HG03378 (cell line): ENCODE results near the gene KCNT1.

Source experiments
- ATAC-seq: cut with Tn5 transposase; IDR thresholded peaks from one replicate; pipeline ENCODE4 v1.9.1; 2021; ENCODE audit warnings: mild to moderate bottlenecking, moderate library complexity; ENCODE audit not compliant: unreplicated experiment

The KCNT1 gene

DNA sequence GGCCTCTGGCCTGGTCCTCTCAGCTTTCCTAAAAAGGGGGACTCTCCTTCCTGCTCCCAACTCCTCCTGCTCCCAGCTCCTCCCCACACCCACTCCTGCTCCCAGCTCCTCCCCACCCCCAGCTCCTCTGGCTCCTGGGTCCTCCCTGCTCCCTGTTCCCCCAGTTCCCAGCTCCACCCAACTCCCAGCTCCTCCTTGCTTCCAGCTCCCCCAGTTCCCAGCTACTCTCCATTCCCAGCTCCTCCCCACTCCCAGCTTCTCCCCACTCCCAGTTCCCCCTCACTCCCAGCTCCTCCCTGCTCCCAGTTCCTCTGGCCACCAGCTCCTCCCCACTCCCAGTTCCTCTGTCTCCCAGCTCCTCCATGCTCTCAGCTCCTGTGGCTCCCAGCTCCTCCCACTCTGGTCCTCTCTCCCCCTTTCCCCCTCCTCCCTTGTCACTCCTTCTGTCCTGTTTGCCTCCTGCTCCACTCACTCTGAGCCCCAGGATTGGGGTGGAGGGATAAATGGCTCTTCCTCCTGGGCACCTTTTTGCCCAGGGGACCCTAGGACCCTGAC is 75.7 kb downstream of the KCNT1 start:
- ATAC-seq, result no peak

- no peak for ATAC-seq
Observed at GRCh38 chr9:135778421-135778820, 76.4 kb downstream of the KCNT1 start.

DNA sequence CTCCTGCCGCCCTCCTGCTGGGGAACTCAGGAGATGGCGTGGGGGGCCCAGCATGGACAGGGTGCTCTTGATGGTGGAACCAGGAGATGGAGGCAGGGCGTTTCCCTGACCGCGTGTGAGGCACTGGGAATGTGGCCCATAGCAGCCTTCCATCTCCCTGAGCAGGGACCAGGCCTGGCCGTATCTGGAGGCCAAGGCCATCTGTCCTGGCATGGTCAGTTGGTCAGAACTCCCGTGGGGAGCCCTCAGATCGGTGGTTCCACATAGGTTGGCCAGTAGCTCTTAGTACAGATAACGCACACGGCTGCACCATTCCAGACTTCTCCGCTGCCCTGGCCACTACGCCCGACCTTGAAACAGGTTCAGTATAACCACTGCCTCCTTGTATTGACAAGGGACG is 77.6 kb downstream of the KCNT1 start:
- no peak for ATAC-seq

- no peak for ATAC-seq
Observed at GRCh38 chr9:135780086-135780485, 78.1 kb downstream of the KCNT1 start.

DNA sequence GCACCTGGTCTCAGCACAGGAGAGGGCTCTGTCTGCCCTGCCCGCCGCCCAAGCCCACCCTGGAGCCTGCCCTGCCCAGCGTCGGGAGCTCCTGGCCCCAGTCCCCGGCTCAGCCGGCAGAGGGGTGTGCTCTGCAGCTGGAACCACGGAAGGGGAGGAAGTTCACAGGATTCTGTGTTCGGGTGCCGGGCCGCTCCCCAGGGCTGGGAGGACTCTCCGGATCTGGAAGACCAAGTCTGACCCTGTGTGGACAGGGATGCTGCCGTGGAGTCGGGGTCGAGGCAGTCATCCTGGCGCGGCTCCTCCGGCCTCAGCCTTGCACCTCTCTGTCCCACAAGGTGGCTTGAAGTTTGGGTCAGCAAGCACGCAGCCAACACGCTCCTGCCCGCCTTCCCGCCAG is 78.6 kb downstream of the KCNT1 start:
- ATAC-seq, result no peak

DNA sequence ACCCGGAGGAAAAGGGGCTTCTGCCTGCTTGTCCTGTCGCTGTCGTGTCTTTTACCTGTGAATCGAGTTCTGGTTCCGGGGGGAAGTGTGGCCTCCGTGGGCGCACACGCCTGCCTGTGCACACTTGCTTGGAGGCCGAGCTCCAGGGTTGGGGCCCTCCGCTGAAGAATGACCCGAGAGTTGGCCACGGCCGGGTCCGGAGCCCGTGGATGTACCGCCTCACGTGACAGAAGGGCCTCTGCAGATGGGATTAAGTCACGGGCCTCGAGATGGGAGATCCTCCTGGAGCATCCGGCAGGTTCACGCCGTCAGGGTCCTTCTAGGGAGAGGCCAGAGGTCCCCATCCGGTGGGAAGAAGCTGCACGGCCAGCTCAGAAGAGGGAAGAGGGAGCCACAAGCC is 81.0 kb downstream of the KCNT1 start:
- no peak for ATAC-seq

- no peak for ATAC-seq
Observed at GRCh38 chr9:135783540-135784245, 81.7 kb downstream of the KCNT1 start.

DNA sequence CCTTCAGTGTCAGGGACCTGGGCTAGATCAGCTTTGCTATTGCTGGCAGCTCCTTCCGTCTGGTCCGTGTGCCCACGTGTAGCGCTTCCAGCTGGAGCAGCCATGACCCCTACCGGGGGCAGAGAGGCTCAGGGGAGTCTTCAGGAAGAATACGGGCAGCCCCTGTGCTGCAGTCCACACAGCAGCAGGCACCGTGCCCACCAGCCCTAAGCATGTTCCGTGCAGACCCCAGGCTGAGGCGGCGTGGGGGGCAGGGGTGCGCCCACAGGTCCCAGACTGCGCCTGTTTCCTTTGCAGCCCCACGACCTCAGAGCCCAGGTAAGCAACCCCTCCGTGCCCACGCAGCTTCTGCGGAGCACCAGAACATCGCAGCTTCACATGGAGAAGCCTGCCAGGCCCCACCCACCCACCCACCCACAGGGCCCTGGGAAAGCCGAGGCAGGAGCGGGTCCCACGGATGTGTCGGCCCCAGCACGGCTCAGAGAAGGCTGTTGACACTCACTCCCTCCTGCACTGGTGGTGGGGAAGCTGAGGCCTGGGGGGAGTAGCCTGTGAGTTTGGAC is 83.1 kb downstream of the KCNT1 start:
- ATAC-seq, result no peak

GRCh38 chr9:135786146-135786690 is 84.2 kb downstream of the KCNT1 start:
- no peak for ATAC-seq

DNA sequence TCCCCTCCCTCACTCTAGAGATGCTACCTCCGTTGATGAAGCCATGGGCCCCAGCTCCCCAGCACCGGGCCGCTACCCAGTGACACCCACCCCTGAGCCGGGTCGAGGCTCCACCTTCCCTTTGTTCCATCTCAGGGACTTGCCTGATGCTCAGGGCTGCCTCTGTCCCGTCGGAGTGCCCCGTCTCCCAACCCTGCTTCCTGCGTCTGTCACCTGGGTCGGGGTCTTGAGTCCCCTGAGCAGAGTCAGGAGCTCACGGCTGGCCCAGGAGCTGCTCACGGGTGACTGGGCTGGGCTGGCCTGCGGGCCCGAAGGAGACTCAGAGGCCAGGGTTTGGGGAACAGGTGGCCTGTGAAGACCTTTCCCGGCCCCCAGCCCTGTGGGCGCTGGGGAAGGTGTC is 85.3 kb downstream of the KCNT1 start:
- no peak for ATAC-seq

- ATAC-seq, result no peak
Observed at GRCh38 chr9:135787776-135788575, 86.0 kb downstream of the KCNT1 start.

GRCh38 chr9:135788576-135789300 is 86.8 kb downstream of the KCNT1 start:
- ATAC-seq, result no peak

DNA sequence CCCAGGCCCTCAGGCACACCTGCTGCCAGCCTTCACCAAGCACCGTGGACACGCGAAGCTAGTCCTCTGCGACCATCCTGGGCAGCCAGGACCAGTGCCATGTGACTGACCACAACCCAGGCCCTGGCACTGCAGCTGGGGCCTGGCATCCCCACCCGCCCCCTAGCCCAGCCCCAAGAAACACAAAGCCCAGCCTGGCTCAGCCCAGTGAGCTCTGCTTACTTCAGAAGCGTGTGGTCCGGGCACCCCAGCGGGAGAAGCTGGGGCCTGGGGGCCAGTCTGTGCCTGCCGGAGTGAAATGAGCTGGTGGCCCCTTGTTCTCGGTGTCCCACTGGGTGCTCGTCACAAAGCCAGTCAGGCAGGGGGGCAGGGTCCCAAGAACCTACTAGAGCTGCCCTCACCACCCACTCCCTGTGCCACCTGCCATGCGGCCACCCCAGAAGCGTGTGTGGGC is 87.9 kb downstream of the KCNT1 start:
- no peak for ATAC-seq

DNA sequence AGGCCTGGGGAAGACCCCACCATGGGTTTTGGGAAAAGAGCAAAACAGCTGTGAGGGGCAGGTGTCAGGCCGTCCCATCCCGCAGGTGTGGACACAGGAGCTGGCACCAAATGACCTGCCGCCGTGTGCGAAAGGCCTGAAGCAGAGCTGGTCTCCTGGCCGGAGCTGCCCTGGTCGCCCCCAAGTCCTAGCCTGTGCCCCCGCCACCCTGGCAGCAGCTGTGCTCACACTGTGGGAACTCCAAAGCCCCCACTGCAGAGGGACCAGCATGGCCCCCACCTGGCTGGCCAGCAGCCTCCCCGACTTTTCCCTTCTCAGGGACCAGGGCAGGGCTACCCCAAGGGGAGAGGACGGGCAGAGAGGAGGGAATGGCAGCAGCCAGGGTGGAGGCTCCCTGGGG is 88.4 kb downstream of the KCNT1 start:
- no peak for ATAC-seq

DNA sequence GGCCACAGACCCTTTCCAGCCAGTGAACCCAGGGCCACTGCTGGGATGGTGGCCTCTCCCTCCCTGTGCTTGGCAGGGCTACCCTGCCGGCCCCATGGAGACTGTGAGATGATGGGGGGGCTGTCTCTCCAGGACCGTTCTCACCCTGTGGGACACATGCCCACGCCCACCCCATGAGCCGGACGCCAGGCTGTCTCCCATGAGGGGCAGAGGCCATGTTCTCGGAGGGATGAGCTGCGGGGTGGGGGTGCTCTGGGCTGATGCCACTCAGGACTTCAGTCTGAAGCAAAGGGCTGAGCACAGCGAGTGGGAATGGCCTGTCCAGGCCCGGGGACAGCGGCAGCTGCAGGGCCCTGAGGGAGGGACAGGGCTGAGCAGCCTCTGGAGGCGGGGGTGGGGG is 88.9 kb downstream of the KCNT1 start:
- no peak for ATAC-seq

GRCh38 chr9:135791431-135792267 is 89.7 kb downstream of the KCNT1 start:
- no peak for ATAC-seq

GRCh38 chr9:135792268-135793128 is 90.5 kb downstream of the KCNT1 start:
- no peak for ATAC-seq

DNA sequence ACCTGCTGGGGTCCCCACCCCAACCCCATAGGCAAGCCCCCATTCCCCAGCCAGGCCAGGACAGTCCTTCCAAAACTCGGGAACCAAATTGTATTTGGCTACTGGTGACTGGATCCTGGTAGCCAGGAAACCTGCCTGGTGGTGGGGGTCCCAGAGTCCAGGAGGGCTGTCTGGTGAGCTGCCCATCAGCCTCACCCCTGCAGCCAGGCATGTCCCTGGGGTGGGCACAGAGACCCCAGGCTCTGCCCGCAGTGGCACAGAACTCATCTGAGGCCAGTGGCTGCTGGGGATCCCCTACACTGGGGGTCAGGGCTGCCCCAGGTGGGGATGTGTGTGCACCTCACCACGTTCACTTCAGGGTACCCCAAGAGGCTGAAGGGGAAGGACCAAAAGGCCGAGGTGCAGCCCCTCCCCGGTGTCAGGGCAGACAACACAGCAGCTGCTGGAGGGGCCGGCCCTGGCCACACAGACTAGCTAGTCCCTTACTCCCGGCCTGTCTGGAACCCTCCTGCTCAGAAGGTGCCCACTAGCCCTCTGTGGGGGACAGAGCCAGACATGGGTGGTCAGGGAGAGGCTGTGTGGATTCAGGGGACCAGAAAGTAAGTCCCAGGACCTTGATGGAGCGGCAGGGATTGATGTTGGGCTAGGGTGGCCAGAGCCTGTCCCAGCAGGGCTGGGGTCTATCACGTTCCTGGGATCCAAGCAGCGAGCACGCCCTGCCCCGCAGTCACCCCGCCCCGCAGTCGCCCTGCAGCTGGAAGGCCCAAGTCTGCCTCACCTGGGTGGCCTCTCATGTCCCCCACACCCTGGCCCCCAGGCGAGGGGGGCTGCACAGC is 91.5 kb downstream of the KCNT1 start:
- ATAC-seq, result no peak
